NOMO-1 treated with dmso at 0.1 percent for 144 hours (cell line): ENCODE measurements around the gene SRCIN1.

Source experiments
- DNase-seq: peaks from one replicate; lab custom pipeline; 2025; ENCODE audit not compliant: unreplicated experiment; lab: John Stamatoyannopoulos, UW

SRCIN1 gene

GRCh38 chr17:38617967-38618760 is 12.4 kb upstream of the SRCIN1 start:
- DNase-seq = no peak

GRCh38 chr17:38617074-38617860 is 11.5 kb upstream of the SRCIN1 start:
- DNase-seq = no peak

GRCh38 chr17:38616361-38616760 is 10.6 kb upstream of the SRCIN1 start:
- no peak for DNase-seq

GRCh38 chr17:38613981-38614779 is 8.4 kb upstream of the SRCIN1 start:
- DNase-seq = no peak

DNA sequence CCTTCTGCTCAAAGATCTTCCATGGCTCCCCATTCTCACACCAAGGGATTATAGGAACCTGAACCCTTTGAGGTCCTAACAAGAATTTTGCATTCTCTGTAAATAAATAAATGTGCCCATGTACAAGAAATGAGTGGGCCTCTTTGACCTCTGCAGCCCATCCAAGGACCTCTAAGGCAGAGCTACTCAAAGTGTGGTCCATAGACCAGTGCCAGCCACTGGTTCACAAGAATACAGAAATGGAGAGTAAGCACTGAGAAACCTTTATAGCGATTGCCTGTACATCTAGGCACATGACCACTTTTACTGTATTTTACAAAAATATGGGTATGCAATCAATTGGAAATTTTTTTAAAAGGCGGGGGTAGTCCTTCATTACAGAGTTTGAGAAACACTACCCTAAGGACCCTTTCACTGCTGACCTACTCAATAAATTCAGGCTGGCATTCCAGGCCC is 7.8 kb upstream of the SRCIN1 start:
- DNase-seq = no peak

DNA sequence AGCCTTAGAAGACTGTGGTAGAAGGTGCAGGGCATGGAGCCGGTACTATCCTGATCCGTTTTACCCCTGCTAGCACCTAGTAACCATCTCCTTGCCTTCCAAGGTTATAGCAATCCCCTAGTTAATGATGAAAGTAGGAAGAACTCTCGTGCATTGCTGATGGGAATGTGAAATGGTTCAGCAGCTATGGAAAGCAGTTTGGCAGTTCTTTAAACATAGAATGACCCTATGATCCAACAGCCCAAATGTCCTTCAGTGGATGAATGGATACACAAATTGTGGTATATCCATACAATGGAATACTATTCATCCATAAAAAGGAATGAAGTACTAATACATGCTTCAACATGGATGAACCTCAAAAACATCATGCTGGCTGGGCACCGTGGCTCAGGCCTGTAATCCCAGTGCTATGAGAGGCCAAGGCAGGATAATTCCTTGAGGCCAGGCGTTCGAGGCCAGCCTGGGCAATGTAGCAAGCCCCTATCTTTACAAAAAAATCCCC is 6.2 kb upstream of the SRCIN1 start:
- DNase-seq = no peak

GRCh38 chr17:38611070-38611786 is 5.5 kb upstream of the SRCIN1 start:
- no peak for DNase-seq

GRCh38 chr17:38609280-38610031 is 3.7 kb upstream of the SRCIN1 start:
- DNase-seq = no peak

GRCh38 chr17:38608648-38609047 is 2.9 kb upstream of the SRCIN1 start:
- no peak for DNase-seq

DNA sequence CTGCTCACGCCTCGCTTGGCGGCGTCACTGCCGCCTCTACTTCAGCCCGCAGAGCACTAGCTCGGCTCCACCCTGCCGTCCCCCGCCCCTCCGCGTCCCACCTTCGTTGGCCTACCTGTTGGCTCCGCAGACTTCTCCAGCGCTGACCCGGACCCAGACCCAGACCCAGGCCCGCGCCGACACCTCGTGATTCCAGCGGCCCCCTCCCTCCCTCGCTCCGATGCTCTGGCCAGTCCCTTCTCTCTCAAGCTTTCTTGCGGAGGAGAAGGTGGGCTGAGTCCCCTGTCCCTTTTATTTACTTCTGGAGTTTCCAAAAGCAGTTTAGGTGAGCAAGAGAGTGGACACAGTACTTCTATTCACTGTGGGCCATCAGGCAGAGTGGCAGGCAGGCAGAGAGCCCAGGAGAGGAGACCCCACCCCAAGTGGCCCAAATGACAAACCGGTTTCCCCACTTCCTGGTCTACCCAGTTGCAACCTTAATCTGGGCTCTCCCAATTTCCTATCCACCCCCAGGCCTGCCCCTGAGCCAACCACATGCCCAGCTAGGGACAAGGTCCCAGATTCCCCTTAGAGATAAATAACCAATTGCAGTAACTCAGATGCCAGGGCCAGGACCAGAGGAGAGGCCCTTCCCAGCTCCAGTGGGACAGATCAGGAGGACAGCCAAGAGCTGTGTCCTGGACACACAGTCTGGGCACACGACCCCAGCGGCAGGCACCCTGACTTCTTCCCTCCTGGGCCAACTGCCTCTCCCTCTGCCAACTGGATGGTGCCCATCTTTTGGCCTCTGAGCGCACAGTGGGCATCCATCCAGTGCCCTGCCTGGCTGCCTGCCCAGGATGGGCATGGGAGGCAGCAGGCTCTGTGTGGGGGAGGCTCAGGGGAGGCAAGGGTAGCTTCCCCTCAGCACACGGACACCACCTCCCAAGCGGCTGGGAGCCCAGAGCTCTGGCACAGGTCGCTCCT is 1.2 kb upstream of the SRCIN1 start:
- no peak for DNase-seq

GRCh38 chr17:38605411-38605840 is 326 bp downstream of the SRCIN1 start:
- no peak for DNase-seq

DNA sequence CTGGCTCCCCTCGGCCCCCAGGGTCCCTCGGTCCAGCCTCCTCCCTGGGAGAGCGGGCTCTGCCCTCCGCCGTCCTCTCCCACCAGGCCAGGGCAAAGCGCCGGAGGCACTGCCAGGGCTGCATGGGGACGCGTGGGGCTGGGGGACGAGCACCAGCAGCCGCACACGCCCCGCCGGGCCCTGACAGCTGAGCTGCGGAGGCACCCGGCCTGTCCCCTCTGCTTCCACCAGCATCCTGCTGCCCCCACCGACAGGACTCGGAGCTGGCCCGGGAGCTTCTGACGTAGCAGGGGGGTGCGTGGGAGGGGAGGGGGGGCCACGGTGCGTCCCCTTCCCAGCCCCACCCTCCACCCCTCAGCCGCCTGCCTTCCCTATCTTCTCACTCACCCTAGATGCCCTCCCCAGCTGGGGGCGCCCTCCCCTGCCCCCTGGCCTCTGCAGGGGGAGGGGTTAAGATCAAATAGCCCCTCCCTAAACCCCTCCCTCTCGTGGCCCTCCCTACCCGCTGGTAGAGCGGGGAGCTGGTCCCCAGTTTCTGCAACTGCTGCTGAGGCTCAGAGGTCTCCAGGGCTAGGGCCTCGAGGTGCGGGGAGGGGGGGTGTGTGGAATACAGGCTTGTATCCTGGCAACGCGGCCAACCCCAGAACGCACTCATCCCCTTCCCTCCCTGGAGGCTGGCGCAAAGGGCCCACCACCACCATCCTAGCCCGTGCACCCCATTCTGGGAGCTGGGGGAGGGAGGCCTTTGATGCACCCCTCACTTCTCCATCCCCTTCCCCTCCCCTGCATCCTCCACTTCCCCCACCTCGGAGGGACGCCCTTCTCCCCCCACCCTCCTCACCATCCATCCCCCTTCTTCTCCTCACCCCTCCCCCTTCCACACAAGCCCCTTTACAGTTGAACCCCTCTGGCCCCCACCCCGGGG is 1.0 kb downstream of the SRCIN1 start:
- DNase-seq = no peak

DNA sequence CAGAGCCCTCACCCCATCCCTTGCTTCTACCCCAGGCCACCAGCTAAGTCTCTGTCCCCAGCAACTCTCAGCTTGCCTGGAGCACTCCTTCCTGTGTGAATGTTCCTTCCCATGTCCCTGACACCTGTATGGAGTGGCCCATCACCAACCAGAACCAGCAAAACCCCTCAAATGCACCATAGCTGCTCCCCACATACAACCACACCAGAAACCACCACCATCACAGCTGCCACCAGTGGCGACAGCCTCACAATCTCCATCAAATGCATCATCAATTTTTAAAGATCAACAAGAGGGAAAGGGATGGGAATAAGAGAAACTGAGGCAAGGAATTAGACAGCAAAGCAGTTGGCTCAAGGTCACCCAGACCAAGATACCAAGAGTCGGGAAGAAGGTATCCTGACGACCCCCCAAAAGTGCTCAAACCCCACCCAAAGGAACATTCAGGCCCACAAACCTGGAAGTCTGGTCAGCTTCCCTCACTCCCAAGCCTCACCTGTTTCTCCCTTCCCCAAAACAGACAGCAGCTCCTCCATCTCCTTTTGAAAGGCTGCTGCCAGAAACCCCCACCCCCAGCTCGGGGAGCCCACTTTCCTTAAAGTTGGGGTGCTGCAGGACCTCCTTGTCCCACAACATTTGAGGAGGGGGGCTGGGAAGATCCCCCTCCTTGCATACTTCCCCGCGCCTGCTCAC is 1.8 kb downstream of the SRCIN1 start:
- no peak for DNase-seq

DNA sequence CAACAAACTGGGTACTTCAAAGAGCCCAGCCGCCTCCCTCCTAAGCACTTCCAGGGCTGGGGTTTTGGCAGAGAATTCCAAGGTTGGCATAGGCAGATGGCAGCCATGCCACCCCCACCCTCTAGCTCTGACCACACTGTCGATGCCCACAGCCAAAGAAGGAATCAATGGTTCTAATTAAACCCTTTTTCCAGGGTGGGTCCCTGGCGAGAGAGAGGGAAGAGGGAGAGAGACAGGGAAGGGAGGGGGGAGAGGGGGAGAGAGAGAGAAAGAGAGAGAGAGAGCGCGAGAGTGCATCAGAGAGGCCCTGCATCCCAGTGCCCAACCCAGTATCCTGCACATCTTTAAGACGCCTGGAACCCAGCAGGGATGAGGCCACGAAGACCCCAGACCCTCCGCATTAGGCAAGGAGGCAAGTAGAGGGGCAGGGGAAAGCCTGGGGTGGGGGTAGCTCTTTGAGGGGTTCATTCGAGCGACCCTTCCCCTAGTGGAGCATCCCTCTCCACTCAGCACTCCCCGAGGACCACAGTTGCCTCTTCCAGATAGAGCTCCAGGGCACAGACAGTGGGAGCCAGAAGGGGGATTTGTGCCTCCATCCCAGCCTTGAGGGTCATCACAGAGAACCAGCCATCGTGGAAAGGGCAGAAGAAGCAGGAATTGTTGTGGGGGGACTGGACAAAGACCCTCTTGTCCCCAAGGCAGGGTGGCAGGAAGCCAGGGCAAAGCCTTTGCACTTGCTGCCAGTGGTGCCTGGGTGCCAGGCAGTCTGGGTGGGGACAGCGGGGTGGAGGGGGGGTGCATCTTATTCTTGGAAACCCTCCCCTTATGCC is 2.6 kb downstream of the SRCIN1 start:
- no peak for DNase-seq

GRCh38 chr17:38602453-38602852 is 3.3 kb downstream of the SRCIN1 start:
- DNase-seq = no peak
